Hepatocyte (in vitro differentiated cells): Measurements from ENCODE around the gene IL1RAPL2. TPM values are rescaled to one million over a fixed set of nuclear protein-coding genes. Genes with fewer than 3 reads are reported as not detected.

Experiments used
- DNase-seq: peaks from one replicate; pipeline ENCODE4 v3.0.0-alpha.2; 2016; ENCODE audit warnings: low spot score
- H2AFZ ChIP-seq: fragments of 200-600 bp; sonication (generic); 2 replicates; pipeline ENCODE4 v1.6.0; 2016; ENCODE audit warnings: antibody characterized with exemption, mild to moderate bottlenecking
- H3K27ac ChIP-seq: fragments of 200-600 bp; sonication (generic); 2 replicates; pipeline ENCODE4 v1.5.1; 2016; ENCODE audit warnings: mild to moderate bottlenecking
- H3K27me3 ChIP-seq: fragments of 200-600 bp; sonication (generic); 2 replicates; pipeline ENCODE4 v1.6.1; 2016
- H3K36me3 ChIP-seq: fragments of 200-600 bp; sonication (generic); replicated peaks from 2 replicates; pipeline ENCODE4 v1.5.1; 2016; ENCODE audit warnings: low read depth; ENCODE audit not compliant: insufficient read depth
- H3K4me1 ChIP-seq: fragments of 200-600 bp; sonication (generic); 2 replicates; pipeline ENCODE4 v1.5.1; 2016; ENCODE audit warnings: mild to moderate bottlenecking, moderate library complexity; ENCODE audit not compliant: insufficient read depth
- H3K4me2 ChIP-seq: fragments of 200-600 bp; sonication (generic); 2 replicates; pipeline ENCODE4 v1.6.0; 2016
- H3K4me3 ChIP-seq: fragments of 200-600 bp; sonication (generic); 2 replicates; pipeline ENCODE4 v1.5.1; 2016; ENCODE audit warnings: mild to moderate bottlenecking
- H3K79me2 ChIP-seq: fragments of 200-600 bp; sonication (generic); 2 replicates; pipeline ENCODE4 v1.6.0; 2017; ENCODE audit warnings: mild to moderate bottlenecking
- H3K9me2 ChIP-seq: fragments of 200-600 bp; sonication (generic); replicated peaks from 2 replicates; pipeline ENCODE4 v1.6.0; 2017; ENCODE audit warnings: mild to moderate bottlenecking; ENCODE audit not compliant: insufficient read depth
- H3K9me3 ChIP-seq: fragments of 200-600 bp; sonication (generic); 2 replicates; pipeline ENCODE4 v1.5.1; 2016; ENCODE audit warnings: low read depth, mild to moderate bottlenecking
- H4K20me1 ChIP-seq: fragments of 200-600 bp; sonication (generic); 2 replicates; pipeline ENCODE4 v1.6.0; 2016; ENCODE audit warnings: mild to moderate bottlenecking; ENCODE audit not compliant: insufficient read depth, poor library complexity, severe bottlenecking
- CTCF ChIP-seq: fragments of 200-600 bp; sonication (generic); IDR thresholded peaks from 2 replicates; pipeline ENCODE4 v1.5.1; 2016; ENCODE audit warnings: antibody characterized with exemption, mild to moderate bottlenecking; ENCODE audit not compliant: poor library complexity
- EZH2 ChIP-seq: fragments of 200-600 bp; sonication (generic); IDR thresholded peaks from 2 replicates; pipeline ENCODE4 v1.6.1; 2016; ENCODE audit warnings: antibody characterized with exemption, mild to moderate bottlenecking, borderline replicate concordance
- EZH2phosphoT487 ChIP-seq: fragments of 200-600 bp; sonication (generic); IDR thresholded peaks from one replicate; pipeline ENCODE4 v1.6.1; 2018; ENCODE audit warnings: antibody characterized with exemption, mild to moderate bottlenecking, low read depth, moderate library complexity; ENCODE audit not compliant: unreplicated experiment, severe bottlenecking
- WGBS: methylation state at CpG from one replicate; pipeline ENCODE4 v1.1.6; 2016; ENCODE audit warnings: low lambda C conversion rate; ENCODE audit errors: missing lambda C conversion rate; 5-methylcytosine and 5-hydroxymethylcytosine counted together
- polyA plus RNA-seq: library from polyadenylated mRNA; unstranded; fragments of >200 nt; fragmentation: Nextera tagmentation; extraction: Ambion mirVana; gene quantifications from 2 replicates; pipeline ENCODE4 v1.2.1, GENCODE V29; 2016
- total RNA-seq: library from RNA; depleted of rRNA; stranded (reverse); fragments of >200 nt; gene quantifications from 2 replicates; pipeline ENCODE4 v1.2.3, GENCODE V29; 2014

IL1RAPL2 gene
- total and polyA plus RNA-seq, 2 experiments from 2014 or later: 0.40 TPM; not detected in 1

- Histone ChIP-seq H3K36me3 (no peaks in the 10 kb centered on the region), H4K20me1 (no peaks in the 10 kb centered on the region), H3K4me2 (no peak overlapping the region), H2AFZ (no peak overlapping the region), H3K9me3 (no peaks in the 10 kb centered on the region), H3K79me2 (no peaks in the 10 kb centered on the region), H3K4me3 (no peak overlapping the region), H3K9me2 (no peaks in the 10 kb centered on the region), H3K27me3 (no peaks in the 10 kb centered on the region), H3K27ac (no peak overlapping the region), H3K4me1 (no peaks in the 10 kb centered on the region)
- no peak for TF ChIP-seq EZH2
- no peak for TF ChIP-seq EZH2phosphoT487
- TF ChIP-seq CTCF: no peak
- 58% methylated on average over 1 of the region's 1 CpG for WGBS
- DNase-seq: no peak
Measured at GRCh38 chrX:104803219-104803618, 237.2 kb downstream of the IL1RAPL2 start.

GRCh38 chrX:104806346-104806745, 240.3 kb downstream of the IL1RAPL2 start:
- Histone ChIP-seq H3K36me3 (no peaks in the 10 kb centered on the region), H4K20me1 (no peaks in the 10 kb centered on the region), H3K9me3 (no peaks in the 10 kb centered on the region), H3K4me2 (no peak overlapping the region), H3K4me3 (no peak overlapping the region), H3K4me1 (no peaks in the 10 kb centered on the region), H3K79me2 (no peaks in the 10 kb centered on the region), H2AFZ (no peak overlapping the region), H3K9me2 (no peaks in the 10 kb centered on the region), H3K27ac (no peak overlapping the region), H3K27me3 (no peaks in the 10 kb centered on the region)
- no peak for TF ChIP-seq CTCF
- no peak for TF ChIP-seq EZH2
- no peak for TF ChIP-seq EZH2phosphoT487
- no peak for DNase-seq
- WGBS: 50% methylated on average over 2 of the region's 2 CpGs

- WGBS: 52% methylated on average over 2 of the region's 2 CpGs
- no peak overlapping the region for H3K27ac ChIP-seq
- no peak overlapping the region for H3K4me2 ChIP-seq
- H4K20me1 ChIP-seq: no peaks in the 10 kb centered on the region
- H2AFZ ChIP-seq: no peak overlapping the region
- no peaks in the 10 kb centered on the region for H3K79me2 ChIP-seq
- H3K27me3 ChIP-seq: no peaks in the 10 kb centered on the region
- no peaks in the 10 kb centered on the region for H3K4me1 ChIP-seq
- TF ChIP-seq EZH2phosphoT487 (no peak), CTCF (no peak), EZH2 (no peak)
- no peak for DNase-seq
- no peaks in the 10 kb centered on the region for H3K9me3 ChIP-seq
- no peaks in the 10 kb centered on the region for H3K9me2 ChIP-seq
- H3K4me3 ChIP-seq: no peak overlapping the region
- H3K36me3 ChIP-seq: no peaks in the 10 kb centered on the region
Measured at GRCh38 chrX:104833401-104833800, 267.4 kb downstream of the IL1RAPL2 start.

- Histone ChIP-seq H2AFZ (no peak overlapping the region), H3K9me2 (no peaks in the 10 kb centered on the region), H3K27ac (no peak overlapping the region), H3K79me2 (no peaks in the 10 kb centered on the region), H3K4me2 (no peak overlapping the region), H3K36me3 (no peaks in the 10 kb centered on the region), H3K4me3 (no peak overlapping the region), H3K4me1 (no peaks in the 10 kb centered on the region), H4K20me1 (no peaks in the 10 kb centered on the region), H3K9me3 (no peaks in the 10 kb centered on the region), H3K27me3 (no peaks in the 10 kb centered on the region)
- WGBS: 71% methylated on average over 4 of the region's 4 CpGs
- no peak for DNase-seq
- TF ChIP-seq CTCF: no peak
- no peak for TF ChIP-seq EZH2phosphoT487
- TF ChIP-seq EZH2: no peak
Measured at GRCh38 chrX:104842646-104843045, 276.6 kb downstream of the IL1RAPL2 start.
